Measurements from ENCODE around the gene ASB18. TPM values are rescaled to one million over a fixed set of nuclear protein-coding genes. Genes with fewer than 3 reads are reported as not detected.
A peak's percentile ranks its signal among the peaks of the same experiment; 100 is the strongest.

ASB18 gene
- polyA plus RNA-seq, 3 donors = not detected

- TF ChIP-seq CTCF (IDR thresholded peaks at IDR 0.05) = no peak
- H3K4me2 ChIP-seq (replicated peaks; ENCODE audit: extremely low read depth, low read length, poor library complexity, severe bottlenecking) = no peak overlapping the region
- Mint-ChIP-seq H3K9me3 (peaks cover 0 to 6% (median 2%) of the 10 kb centered on the region in 7 donors), H3K4me1 (no peaks in the 10 kb centered on the region), H3K4me3 (no peak overlapping the region), H3K36me3 (no peaks in the 10 kb centered on the region), H3K27me3 (ENCODE audit: low read depth in 3 of 3) (peaks cover 0 to 13% (median 13%) of the 10 kb centered on the region in 3 donors), H3K27ac (peak overlapping the region in 1 of 7 donors; percentile 83)
- H3K4me3 ChIP-seq (replicated peaks in 1 of 3; ENCODE audit: low read depth in 2 of 3, low read length in 3 of 3) = no peak overlapping the region
- H3K36me3 ChIP-seq (replicated peaks in 1 of 2; ENCODE audit: control insufficient read depth in 1 of 2, insufficient read depth in 2 of 2, low read length in 2 of 2) = no peaks in the 10 kb centered on the region
- no peaks in the 10 kb centered on the region for H3K27me3 ChIP-seq (ENCODE audit: control insufficient read depth in 2 of 2, insufficient read depth in 2 of 2, low read length in 2 of 2)
- DNase-seq = no peak
- H4K20me1 ChIP-seq (ENCODE audit: insufficient read depth, low read length) = no peaks in the 10 kb centered on the region
- H2AFZ ChIP-seq (ENCODE audit: insufficient read depth, low read depth, low read length, poor library complexity, severe bottlenecking) = no peak overlapping the region
- intact Hi-C loops (cut with micrococcal nuclease) = no loop called here
- no peaks in the 10 kb centered on the region for H3K79me2 ChIP-seq (ENCODE audit: insufficient read depth, low read length)
- H3K9me3 ChIP-seq (replicated peaks in 1 of 2; ENCODE audit: control insufficient read depth in 1 of 2, insufficient read depth in 1 of 2, low read length in 2 of 2) = no peaks in the 10 kb centered on the region
- H3K9ac ChIP-seq (ENCODE audit: insufficient read depth, low read length, poor library complexity, severe bottlenecking) = no peak overlapping the region
- H3K27ac ChIP-seq (ENCODE audit: low read depth in 1 of 2, low read length in 2 of 2) = no peak overlapping the region
- no peaks in the 10 kb centered on the region for H3K4me1 ChIP-seq (ENCODE audit: control insufficient read depth in 1 of 2, insufficient read depth in 2 of 2, low read length in 2 of 2)
- 94% methylated on average over 5 of the region's 7 CpGs for WGBS (ENCODE audit: insufficient coverage)
Measured at GRCh38 chr2:236196366-236196765, 67.8 kb downstream of the ASB18 start.

- no peak overlapping the region for H3K4me3 Mint-ChIP-seq
- no peaks in the 10 kb centered on the region for H3K9me3 ChIP-seq (replicated peaks in 1 of 2; ENCODE audit: control insufficient read depth in 1 of 2, insufficient read depth in 1 of 2, low read length in 2 of 2)
- no peaks in the 10 kb centered on the region for H3K4me1 Mint-ChIP-seq
- H3K27ac Mint-ChIP-seq = no peak overlapping the region
- H3K27ac ChIP-seq (ENCODE audit: low read depth in 1 of 2, low read length in 2 of 2) = no peak overlapping the region
- peaks cover 0 to 3% of the 10 kb centered on the region in 2 donors for H3K27me3 ChIP-seq (ENCODE audit: control insufficient read depth in 2 of 2, insufficient read depth in 2 of 2, low read length in 2 of 2)
- no peak overlapping the region for H2AFZ ChIP-seq (ENCODE audit: insufficient read depth, low read depth, low read length, poor library complexity, severe bottlenecking)
- intact Hi-C loops (cut with micrococcal nuclease) = no loop called here
- no peaks in the 10 kb centered on the region for H4K20me1 ChIP-seq (ENCODE audit: insufficient read depth, low read length)
- H3K4me1 ChIP-seq (ENCODE audit: control insufficient read depth in 1 of 2, insufficient read depth in 2 of 2, low read length in 2 of 2) = no peaks in the 10 kb centered on the region
- H3K36me3 ChIP-seq (replicated peaks in 1 of 2; ENCODE audit: control insufficient read depth in 1 of 2, insufficient read depth in 2 of 2, low read length in 2 of 2) = no peaks in the 10 kb centered on the region
- WGBS (ENCODE audit: insufficient coverage) = 85% methylated on average over 11 of the region's 12 CpGs
- no peak for DNase-seq
- H3K4me3 ChIP-seq (replicated peaks in 1 of 3; ENCODE audit: low read depth in 2 of 3, low read length in 3 of 3) = no peak overlapping the region
- no peaks in the 10 kb centered on the region for H3K79me2 ChIP-seq (ENCODE audit: insufficient read depth, low read length)
- no peak for TF ChIP-seq CTCF (IDR thresholded peaks at IDR 0.05)
- no peaks in the 10 kb centered on the region for H3K36me3 Mint-ChIP-seq
- H3K9ac ChIP-seq (ENCODE audit: insufficient read depth, low read length, poor library complexity, severe bottlenecking) = no peak overlapping the region
- no peak overlapping the region for H3K4me2 ChIP-seq (replicated peaks; ENCODE audit: extremely low read depth, low read length, poor library complexity, severe bottlenecking)
- H3K27me3 Mint-ChIP-seq (ENCODE audit: low read depth in 3 of 3) = peaks cover 3 to 15% (median 13%) of the 10 kb centered on the region in 3 donors
- peaks cover 0 to 6% (median 2%) of the 10 kb centered on the region in 7 donors for H3K9me3 Mint-ChIP-seq
Measured at GRCh38 chr2:236195726-236196125, 68.5 kb downstream of the ASB18 start.
